GM21381 (cell line): ENCODE results near the gene YLPM1.

ENCODE experiments used
- ATAC-seq: cut with Tn5 transposase; IDR thresholded peaks from one replicate; pipeline ENCODE4 v1.9.1; 2021; ENCODE audit warnings: mild to moderate bottlenecking, moderate library complexity; ENCODE audit not compliant: unreplicated experiment

Gene YLPM1

GRCh38 chr14:74836251-74836960, 73.3 kb downstream of the YLPM1 start:
- ATAC-seq: no peak

DNA sequence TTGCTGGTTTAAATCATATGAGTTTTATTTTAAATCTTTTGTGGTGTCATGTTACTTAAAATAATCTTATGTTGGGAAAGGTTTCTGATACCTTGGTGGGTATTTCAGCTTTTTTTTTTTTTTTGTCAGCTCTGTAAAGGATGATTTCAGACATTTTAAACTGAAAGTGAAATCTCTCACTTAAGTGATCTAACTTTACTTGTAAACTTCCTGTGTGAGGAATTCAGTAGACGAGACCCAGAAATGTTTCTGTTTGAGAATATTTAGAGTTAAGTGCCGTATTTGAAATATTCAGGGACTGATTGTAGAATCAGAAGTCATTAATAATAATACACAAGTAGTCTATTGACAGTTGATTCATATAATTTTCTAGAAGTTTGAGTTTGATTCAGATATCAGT, 75.0 kb downstream of the YLPM1 start:
- no peak for ATAC-seq

DNA sequence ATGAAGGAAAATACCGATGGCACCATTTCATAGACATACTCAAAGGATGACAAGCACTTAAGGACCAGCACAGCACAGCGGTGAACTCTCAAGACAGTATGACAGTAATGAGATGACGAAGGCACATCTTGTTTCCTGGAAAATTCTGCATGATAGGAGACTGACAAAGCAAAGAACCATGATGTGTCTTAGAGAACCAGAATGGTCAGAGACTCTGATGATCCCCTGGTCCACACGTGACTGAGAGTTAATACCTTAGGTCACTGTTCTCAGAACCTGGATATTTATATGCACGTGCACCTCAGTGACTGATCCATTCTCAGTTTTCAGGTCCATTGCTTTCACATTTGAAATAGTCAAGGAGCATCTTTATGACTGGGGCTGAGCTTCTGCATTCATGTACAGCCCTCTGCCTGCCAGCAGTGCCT, 77.5 kb downstream of the YLPM1 start:
- ATAC-seq: peak; percentile 48

DNA sequence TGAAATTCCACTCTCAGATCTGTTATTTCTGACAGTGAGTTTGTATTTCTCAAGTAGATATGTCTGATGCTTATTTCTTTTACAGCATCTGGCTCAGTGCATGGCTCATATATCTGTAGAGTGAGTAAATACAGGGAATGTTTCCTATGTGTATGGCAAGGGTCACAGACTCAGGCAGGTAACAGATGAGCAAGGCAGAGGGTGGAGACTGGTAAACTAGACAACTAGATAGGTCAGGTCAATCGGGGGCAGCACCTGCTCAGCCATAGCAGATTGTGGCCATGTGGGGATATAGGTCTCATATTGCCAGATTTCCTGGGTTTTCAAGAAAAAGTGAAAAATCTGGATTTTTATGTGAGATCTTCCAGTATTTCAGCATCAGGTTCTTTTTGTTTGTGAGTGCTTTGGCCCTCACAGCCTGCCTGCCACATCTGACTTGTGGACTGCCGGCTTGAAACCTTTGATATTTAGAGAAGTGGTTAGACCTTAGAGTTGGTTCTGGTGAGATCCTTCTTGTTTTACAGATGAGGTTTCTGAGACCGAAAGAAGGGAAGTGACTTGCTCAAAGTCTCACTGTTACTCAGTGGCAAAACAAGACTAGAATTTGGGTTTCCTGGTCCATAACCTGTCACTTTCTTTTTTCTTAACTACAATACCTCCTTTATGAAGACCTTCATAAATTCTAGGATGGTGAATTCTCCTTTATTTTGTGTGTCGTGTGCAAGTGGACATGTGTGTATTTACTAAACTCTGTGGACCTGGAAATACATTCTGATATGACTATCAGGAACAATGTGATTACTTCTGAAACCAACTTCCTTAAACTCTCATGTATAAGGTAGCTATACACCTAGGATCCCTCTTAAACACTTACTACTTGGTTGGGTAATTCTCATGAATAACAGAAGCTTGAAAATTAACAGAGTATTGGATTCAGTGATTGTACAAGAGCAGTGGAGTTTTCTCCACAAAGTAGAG, 78.4 kb downstream of the YLPM1 start:
- peak; percentile 72 for ATAC-seq

DNA sequence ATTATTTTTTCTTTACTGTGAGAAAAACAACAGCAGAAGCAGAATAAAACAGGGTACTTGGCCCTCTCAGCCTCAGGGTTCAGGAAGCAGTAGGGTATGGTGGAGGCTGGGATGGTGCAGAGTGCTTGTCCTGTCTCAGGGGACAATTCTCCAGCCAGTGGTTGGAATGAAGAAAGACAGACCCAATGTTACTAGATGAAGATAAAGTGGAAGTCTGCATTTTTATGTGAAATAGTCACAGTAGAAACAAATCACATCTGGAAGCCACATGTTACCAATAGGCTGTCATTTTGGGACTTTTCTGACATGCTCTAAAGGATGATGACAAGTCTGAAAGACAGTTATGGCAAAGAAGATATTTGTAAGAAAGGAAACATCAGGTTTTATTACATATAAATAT, 80.5 kb downstream of the YLPM1 start:
- ATAC-seq: no peak

DNA sequence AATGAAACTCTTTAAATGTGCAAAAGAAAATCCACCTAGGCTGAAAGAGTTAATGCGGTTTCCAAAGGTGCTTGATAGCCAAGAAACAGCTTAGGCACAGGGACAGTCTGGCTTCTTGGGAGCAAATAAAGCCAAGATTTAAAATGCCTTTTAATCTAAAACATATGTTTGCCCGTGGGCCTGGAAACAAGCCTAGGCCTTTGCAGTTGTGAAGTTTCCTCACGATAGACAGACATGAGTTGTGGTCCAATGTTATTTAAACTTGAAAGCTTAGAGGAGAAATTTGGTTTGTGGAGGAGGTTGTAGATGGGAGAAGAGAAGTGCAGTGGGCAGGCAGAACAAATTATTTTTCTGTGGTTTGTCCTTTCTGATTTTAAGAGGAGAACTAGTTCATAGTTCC, 83.1 kb downstream of the YLPM1 start:
- ATAC-seq: no peak

GRCh38 chr14:74846968-74847665, 84.0 kb downstream of the YLPM1 start:
- ATAC-seq: no peak

GRCh38 chr14:74848768-74849167, 85.7 kb downstream of the YLPM1 start:
- no peak for ATAC-seq

DNA sequence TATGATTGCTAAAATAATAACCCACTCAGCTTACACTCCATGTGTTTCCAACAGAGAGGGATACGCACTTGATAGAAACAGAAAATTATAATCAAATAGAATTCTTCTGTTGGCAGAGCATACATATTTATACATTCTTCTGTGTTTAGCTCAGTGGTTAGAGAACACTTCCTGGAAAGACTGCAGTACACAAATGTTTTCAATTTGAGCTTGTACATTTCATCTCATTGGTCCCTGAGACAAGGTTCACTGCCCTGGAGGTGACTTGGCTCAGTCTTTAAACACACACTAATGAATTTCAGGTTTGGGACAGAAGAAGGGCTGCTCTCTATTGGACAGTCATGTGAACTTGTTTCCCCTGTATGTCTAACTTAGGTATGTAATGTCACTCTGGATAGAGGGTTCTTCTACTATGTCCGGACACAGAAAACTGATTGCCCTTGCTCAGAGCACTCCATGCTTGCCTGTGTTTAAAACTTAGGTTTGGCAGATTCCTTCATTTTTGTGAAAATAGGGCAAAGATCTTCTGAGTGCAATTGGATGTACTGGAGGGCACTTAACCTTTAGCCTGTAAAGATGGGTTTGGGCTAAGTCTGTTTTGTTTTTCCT, 89.9 kb downstream of the YLPM1 start:
- no peak for ATAC-seq

DNA sequence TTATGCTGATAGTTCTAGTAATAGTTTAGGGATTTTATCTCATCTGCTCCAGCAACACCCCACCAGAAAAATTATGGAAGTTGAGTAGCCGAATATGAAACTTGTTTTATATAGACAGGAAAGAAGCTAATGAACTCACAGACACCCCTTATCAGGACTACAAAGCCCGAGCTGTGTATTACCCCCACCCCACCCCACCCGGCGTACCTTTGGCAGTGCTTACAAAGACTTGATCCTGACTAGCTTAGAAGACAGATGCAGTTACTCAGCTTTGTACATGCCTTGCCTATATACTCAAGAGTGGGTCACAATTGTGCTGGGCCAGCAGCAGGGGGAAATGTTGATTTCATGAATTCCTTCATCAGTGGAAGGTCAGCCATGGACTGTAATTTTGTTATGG, 90.5 kb downstream of the YLPM1 start:
- ATAC-seq: no peak

- no peak for ATAC-seq
Measured at GRCh38 chr14:74855021-74855420, 91.9 kb downstream of the YLPM1 start.

DNA sequence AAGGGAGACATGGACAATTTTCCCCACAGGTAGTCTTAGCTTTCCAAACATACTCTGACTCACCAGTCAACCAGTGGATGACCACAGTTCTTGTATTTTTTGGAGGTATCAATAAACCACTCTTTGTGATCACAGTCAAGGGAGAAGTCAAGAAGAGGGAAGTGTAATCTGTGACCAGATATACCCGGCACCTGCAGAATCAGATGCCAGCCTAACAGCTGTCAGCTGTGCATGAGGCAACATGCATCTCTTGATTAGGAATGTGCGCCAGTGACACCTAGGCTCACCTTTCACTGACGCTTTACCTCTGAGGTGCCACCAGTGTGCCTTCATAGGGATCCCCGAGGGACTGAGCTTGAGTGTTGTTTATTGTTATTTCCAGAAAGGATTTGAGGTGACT, 92.8 kb downstream of the YLPM1 start:
- ATAC-seq: no peak

DNA sequence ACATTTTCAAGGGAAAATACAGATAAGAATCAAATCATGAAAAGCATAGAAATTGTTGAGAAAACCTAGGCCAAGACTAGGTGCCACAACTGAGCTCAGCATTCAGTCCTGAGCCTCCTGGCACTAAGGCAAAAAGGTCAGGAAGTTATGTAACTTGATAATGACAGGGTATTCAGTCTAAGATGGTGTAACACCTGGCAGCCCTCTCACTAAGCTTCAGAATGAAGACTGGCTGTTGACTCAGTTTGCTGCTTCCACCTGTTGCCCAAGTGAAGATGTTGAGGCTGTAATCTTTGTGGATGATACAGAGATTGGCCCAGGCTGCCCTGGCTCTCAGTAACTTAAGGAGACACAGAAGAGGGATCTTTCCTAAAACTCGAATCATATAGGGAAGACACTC, 93.2 kb downstream of the YLPM1 start:
- no peak for ATAC-seq

DNA sequence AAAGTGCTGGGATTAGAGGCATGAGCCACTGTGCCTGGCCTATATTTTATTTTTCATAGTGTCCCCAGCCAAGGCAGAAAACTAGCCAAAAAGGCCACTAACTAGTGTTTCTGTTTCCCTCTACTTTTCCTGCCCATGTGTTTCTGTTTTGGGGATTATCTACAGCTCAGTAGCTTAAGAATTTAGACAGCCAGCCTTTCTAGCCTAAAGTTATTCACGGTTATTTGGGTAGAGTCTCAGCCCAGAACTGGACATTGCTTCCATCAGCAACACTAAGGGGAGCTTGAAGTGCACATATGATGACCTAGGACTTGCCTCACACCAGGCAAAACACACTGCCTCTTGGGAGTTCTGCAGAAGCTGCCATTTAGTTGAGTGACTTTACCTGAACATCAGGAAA, 94.9 kb downstream of the YLPM1 start:
- ATAC-seq: no peak

GRCh38 chr14:74859757-74860552, 96.8 kb downstream of the YLPM1 start:
- ATAC-seq: no peak

DNA sequence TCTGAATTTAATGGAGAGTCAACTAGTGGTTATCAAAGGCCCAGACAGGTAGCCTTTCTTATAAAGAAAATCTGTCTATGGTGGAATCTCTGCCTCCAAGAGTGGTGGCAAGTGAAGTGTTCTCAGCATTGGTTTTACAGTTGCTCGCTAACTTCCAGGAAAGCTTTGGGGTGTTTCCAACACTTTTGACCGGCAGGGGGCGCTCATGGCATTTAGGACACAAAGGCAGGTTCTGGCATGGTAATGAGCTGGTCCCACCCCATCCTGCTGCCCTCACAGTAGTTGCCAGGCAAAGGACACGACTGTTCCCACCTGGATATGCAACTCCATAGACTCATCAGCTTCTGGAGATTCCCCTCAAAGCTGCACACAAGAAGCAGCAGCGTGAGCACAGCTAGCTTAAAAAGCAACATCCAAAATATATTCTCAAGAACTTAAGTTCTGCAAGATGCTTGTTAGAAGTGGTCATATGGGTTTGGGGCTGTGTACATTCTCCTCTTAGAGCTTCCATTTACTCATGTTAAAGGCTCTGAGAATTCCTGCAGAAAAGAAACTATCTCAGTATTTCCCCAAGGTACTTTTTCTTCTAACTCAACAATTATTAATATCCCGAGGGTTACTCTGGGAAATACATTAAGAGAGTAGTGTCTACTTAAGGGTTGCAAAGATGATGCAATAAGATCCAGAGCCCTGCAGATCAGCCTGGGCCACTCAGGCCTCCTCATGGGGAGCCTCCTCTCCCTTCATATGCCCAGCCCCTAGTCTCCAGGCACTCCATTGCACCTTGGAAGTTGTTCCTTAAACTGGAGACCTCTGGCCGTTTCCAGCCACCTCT, 98.0 kb downstream of the YLPM1 start:
- ATAC-seq: no peak

GRCh38 chr14:74861734-74862090, 98.6 kb downstream of the YLPM1 start:
- no peak for ATAC-seq

GRCh38 chr14:74863274-74863673, 100.2 kb downstream of the YLPM1 start:
- no peak for ATAC-seq

DNA sequence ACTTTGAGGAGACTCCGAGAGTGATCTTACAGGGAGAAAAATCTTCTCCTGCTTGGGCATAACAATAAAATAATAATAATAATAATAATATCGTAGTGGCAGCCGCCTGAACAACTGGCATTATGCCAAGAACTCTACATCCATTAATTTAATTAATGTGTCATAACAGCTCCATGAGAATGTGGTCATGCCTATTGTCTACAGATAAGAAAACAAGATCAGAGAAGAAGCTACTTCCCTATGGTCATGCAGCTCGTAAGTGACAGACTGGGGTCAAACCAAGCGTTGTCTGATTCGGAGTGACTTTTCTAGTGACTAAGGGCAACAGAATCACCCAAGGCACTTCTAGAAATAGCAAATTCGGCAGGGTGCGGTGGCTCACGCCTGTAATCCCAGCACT, 101.1 kb downstream of the YLPM1 start:
- no peak for ATAC-seq
